Activated CD4-positive, alpha-beta memory T cell treated with anti-CD3 and anti-CD28 coated beads for 36 hours (primary cell): ENCODE results near the gene USP9X. TPM values are rescaled to one million over a fixed set of nuclear protein-coding genes. Genes with fewer than 3 reads are reported as not detected.

Experiments used
- CTCF ChIA-PET: fragments of 350-600 bp; sonication (Branson Sonifier 250); formaldehyde crosslinking; loops from one replicate; lab custom pipeline; 2021; ENCODE audit warnings: antibody characterized with exemption, inconsistent platforms; lab: Charles Lee
- POLR2A ChIA-PET: fragments of 350-600 bp; sonication (Branson Sonifier 250); formaldehyde crosslinking; loops from one replicate; lab custom pipeline; 2021; ENCODE audit warnings: antibody characterized with exemption; lab: Charles Lee
- DNase-seq: peaks from one replicate; pipeline ENCODE4 v3.0.0-alpha.2; 2020
- H3K27ac Mint-ChIP-seq: one replicate; pipeline ENCODE4 v1.8.0; 2021; ENCODE audit warnings: mixed read lengths
- H3K27me3 Mint-ChIP-seq: one replicate; pipeline ENCODE4 v1.8.0; 2021; ENCODE audit warnings: mixed read lengths
- H3K36me3 Mint-ChIP-seq: one replicate; pipeline ENCODE4 v1.8.0; 2021; ENCODE audit warnings: mixed read lengths
- H3K4me1 Mint-ChIP-seq: one replicate; pipeline ENCODE4 v1.8.0; 2021; ENCODE audit warnings: low read depth, mixed read lengths
- H3K4me3 Mint-ChIP-seq: one replicate; pipeline ENCODE4 v1.8.0; 2021; ENCODE audit warnings: mild to moderate bottlenecking, mixed read lengths
- H3K9me3 Mint-ChIP-seq: one replicate; pipeline ENCODE4 v1.8.0; 2021; ENCODE audit warnings: mixed read lengths
- intact Hi-C: fragments of 100-400 bp; cut with micrococcal nuclease; formaldehyde crosslinking; loops from one replicate; pipeline ENCODE4 v1.15.1; 2023
- total RNA-seq, 2 experiments: library from RNA; stranded (reverse); gene quantifications; one replicate each; pipeline ENCODE4 v1.2.3, GENCODE V29; 2021

USP9X gene, protein sequence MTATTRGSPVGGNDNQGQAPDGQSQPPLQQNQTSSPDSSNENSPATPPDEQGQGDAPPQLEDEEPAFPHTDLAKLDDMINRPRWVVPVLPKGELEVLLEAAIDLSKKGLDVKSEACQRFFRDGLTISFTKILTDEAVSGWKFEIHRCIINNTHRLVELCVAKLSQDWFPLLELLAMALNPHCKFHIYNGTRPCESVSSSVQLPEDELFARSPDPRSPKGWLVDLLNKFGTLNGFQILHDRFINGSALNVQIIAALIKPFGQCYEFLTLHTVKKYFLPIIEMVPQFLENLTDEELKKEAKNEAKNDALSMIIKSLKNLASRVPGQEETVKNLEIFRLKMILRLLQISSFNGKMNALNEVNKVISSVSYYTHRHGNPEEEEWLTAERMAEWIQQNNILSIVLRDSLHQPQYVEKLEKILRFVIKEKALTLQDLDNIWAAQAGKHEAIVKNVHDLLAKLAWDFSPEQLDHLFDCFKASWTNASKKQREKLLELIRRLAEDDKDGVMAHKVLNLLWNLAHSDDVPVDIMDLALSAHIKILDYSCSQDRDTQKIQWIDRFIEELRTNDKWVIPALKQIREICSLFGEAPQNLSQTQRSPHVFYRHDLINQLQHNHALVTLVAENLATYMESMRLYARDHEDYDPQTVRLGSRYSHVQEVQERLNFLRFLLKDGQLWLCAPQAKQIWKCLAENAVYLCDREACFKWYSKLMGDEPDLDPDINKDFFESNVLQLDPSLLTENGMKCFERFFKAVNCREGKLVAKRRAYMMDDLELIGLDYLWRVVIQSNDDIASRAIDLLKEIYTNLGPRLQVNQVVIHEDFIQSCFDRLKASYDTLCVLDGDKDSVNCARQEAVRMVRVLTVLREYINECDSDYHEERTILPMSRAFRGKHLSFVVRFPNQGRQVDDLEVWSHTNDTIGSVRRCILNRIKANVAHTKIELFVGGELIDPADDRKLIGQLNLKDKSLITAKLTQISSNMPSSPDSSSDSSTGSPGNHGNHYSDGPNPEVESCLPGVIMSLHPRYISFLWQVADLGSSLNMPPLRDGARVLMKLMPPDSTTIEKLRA (N-terminal part only)
- 10 to 100 TPM; 55.8 to 57.5 TPM for total RNA-seq

DNA sequence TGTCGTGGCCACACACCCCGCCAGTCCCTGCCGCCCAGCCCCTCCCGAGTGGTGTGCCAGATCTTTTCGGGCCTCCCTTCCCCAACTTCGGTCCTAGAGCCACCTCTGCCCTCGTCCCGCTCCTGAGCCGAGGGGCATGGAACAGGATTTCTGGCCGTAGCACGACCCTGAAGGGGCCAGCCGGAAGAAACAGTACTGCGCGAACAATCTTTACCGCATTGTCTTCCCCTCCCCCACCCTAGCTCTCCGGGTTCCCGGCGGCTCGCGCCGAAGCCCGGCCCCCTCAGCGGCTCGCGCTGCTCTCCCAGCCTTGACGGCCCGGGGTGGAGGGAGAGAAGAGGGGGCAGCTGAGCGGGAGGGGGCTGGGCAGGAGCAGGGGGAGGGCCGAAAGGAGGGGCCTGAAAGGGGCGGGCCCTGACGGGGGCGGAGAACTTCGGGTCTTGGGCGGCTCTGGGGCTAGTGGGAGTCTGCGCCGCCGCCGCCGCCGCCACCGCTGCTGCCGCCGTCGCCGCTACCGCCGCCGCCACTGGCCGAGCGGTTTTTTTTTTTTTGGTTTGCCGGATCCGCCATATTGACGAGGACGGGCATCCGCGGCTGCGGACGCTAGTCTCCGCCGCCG is at the start of gene USP9X:
Gene USP9X (plus strand): TSS at position 553 of the 619 bp plus-strand sequence. CDS start 38,184 bp downstream, outside the sequence.
- H3K4me3 Mint-ChIP-seq = peak within 1 kb of the TSS; percentile 80
- H3K9me3 Mint-ChIP-seq = no peaks in the 10 kb centered on the region
- intact Hi-C loops = loop anchor here (2.0 to 10.0 kb wide), 8 partner anchors 32 to 910 kb away; partner anchors contain the start of genes ATP6AP2, CXorf38 and MED14
- H3K36me3 Mint-ChIP-seq = peaks cover 6% of the 10 kb centered on the region
- peak; percentile 89 for DNase-seq
- peak within 1 kb of the TSS; percentile 100 for H3K27ac Mint-ChIP-seq
- peaks cover 22% of the 10 kb centered on the region for H3K4me1 Mint-ChIP-seq
- no peaks in the 10 kb centered on the region for H3K27me3 Mint-ChIP-seq
- ChIA-PET CTCF (interaction anchor here (1.3 to 3.4 kb wide), 2 partner anchors 31 to 207 kb away, joined by 3 to 23 read pairs; no protein-coding TSS in a partner anchor), POLR2A (interaction anchor here (0.7 to 2.8 kb wide), 9 partner anchors 15 to 438 kb away, joined by 4 to 13 read pairs (median 4); partner anchors contain the start of genes CXorf38 and DDX3X)

GRCh38 chrX:41035582-41035981 is 49.7 kb upstream of the USP9X start:
- Mint-ChIP-seq H3K27ac (no peak overlapping the region), H3K4me1 (no peaks in the 10 kb centered on the region), H3K4me3 (no peak overlapping the region), H3K36me3 (no peaks in the 10 kb centered on the region), H3K27me3 (no peaks in the 10 kb centered on the region), H3K9me3 (no peaks in the 10 kb centered on the region)
- intact Hi-C loops = no loop called here
- ChIA-PET POLR2A (no interaction called here), CTCF (no interaction called here)
- no peak for DNase-seq

DNA sequence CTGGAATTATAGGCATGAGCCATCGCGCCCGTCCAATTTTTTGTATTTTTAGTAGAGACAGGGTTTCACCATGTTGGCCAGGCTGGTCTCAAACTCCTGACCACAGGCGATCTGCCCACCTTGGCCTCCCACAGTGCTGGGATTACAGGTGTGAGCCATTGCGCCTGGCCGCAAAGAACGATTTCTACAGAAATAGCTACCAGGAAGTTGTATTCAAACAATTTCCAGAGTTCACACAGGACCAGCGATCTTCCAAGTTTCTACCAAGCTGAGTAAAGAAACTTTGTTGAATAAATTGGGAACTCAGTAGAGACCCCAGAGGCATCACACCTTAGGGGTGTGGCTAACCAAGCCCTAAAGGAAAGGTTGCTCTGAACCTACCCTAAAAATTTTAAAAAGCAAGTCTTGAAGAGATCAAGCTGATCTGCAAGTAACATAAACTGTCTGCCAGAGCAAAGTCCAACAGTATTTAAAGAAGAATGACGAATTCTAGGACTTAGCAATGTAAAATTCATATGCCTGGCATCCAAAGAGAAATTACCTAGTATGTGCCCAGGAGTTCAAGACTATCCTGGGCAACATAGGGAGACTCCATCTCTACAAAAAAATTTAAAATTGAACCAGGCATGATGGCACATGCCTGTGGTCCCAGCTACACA is 48.4 kb upstream of the USP9X start:
- no peaks in the 10 kb centered on the region for H3K36me3 Mint-ChIP-seq
- no peak for DNase-seq
- no peak overlapping the region for H3K4me3 Mint-ChIP-seq
- POLR2A ChIA-PET = no interaction called here
- intact Hi-C loops = no loop called here
- CTCF ChIA-PET = no interaction called here
- H3K27me3 Mint-ChIP-seq = no peaks in the 10 kb centered on the region
- no peaks in the 10 kb centered on the region for H3K9me3 Mint-ChIP-seq
- H3K27ac Mint-ChIP-seq = no peak overlapping the region
- H3K4me1 Mint-ChIP-seq = no peaks in the 10 kb centered on the region

GRCh38 chrX:41043196-41043595 is 42.0 kb upstream of the USP9X start:
- CTCF ChIA-PET = interaction anchor here (0.6 kb wide), 1 partner anchor 165 kb away, joined by 3 read pairs; no protein-coding TSS in a partner anchor

DNA sequence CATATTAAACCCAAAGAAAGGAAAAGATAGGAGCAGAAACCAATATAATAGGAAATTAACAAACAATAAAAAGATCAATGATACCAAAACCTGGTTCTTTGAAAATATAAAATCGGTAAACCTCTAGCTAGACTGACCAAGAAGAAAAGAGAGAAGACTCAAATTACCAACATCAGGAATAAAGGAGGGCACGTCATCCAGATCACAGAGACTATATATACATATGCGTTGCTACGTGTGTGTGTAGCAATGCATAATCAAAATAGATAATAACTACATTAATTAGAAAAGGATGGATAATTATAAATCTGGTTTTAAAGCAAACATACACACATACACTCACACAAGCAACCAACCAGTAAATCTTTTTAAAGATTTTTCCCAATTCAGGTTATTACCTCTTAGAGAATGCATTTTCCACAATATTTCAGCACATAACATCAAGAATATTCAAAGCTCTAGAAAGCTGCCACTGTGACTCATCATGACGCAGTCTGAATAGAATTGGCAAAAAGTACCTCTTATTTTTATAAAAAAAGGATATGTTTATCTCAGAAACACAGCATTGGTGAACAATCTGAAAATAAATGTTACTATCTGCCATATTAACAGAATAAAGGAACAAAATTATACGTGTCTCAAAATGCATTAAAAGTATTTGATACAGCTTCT is 41.4 kb upstream of the USP9X start:
- Mint-ChIP-seq H3K27ac (no peak overlapping the region), H3K4me1 (no peaks in the 10 kb centered on the region), H3K9me3 (no peaks in the 10 kb centered on the region), H3K27me3 (no peaks in the 10 kb centered on the region), H3K36me3 (no peaks in the 10 kb centered on the region), H3K4me3 (no peak overlapping the region)
- ChIA-PET POLR2A (no interaction called here), CTCF (no interaction called here)
- intact Hi-C loops = no loop called here
- no peak for DNase-seq

More at GRCh38 chrX:41043196-41043595, 42.0 kb upstream of the USP9X start:
- Mint-ChIP-seq H3K9me3 (no peaks in the 10 kb centered on the region), H3K27ac (no peak overlapping the region), H3K36me3 (no peaks in the 10 kb centered on the region), H3K4me3 (no peak overlapping the region), H3K4me1 (no peaks in the 10 kb centered on the region), H3K27me3 (no peaks in the 10 kb centered on the region)
- intact Hi-C loops = no loop called here
- DNase-seq = no peak
- POLR2A ChIA-PET = no interaction called here

DNA sequence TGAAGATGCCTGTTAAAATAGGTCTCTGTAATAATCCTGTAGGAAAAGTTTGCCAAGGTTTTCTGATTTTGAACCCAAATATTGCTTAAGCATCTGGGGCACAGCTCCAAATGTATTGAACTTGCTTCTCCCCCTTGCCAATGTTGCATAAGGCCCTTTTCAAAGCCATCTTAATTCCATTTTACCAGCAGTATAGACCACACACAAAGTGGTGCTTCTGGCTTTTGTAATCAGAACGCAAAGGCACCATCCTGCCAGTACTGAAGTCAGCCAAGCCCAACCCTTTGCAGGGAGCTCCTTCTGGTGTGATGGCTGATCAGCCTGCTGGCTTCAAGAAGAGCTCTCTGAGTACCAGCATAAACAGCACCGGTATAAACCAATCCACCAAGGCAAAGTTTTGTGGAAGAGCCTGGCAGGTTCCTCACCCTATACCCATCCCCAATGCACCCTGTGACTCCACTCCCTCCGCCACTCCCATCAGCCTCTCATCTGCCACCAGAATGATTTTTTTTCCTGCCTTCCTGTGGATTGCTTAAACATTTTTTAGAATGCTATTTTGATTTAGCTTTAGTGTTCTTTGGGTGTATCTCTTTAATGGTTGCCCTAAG is 39.2 kb upstream of the USP9X start:
- no peak overlapping the region for H3K4me3 Mint-ChIP-seq
- no peak overlapping the region for H3K27ac Mint-ChIP-seq
- POLR2A ChIA-PET = no interaction called here
- DNase-seq = no peak
- no peaks in the 10 kb centered on the region for H3K36me3 Mint-ChIP-seq
- no peaks in the 10 kb centered on the region for H3K27me3 Mint-ChIP-seq
- H3K9me3 Mint-ChIP-seq = no peaks in the 10 kb centered on the region
- CTCF ChIA-PET = interaction anchor here (1.4 kb wide), 1 partner anchor 69 kb away, joined by 3 read pairs; no protein-coding TSS in a partner anchor
- no peaks in the 10 kb centered on the region for H3K4me1 Mint-ChIP-seq
- intact Hi-C loops = no loop called here

DNA sequence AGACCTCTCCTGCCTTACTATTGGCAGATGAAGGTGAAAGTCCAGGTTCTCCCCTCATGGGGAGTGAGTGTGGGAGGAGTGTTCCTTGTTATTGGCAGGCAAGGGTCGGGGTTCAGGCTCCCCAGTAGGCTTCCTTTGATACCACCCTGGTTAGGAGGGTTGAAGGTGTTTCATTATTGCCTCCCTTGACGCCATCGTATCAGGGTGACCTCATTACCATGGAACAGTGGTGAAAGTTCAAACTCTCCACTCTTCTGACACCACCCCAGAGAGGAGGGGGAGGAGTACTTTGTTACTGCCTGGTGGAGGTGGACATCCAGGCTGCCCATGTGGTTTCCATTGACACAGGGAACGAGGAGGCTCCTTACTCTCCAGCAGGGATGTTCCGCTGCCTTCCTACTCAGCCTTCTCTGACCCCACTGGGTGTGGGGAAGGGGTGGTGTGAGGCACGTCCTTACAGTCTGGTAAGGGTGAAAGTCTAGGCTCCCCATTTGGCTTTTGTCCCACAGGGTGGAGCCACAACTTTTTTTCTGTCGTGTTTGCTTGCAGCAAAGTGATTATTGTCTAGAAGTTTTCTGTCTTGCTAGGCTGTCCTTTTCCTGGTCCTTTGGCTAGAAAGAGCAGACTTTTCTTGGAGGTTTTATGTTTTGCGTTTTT is 37.2 kb upstream of the USP9X start:
- intact Hi-C loops = no loop called here
- POLR2A ChIA-PET = no interaction called here
- Mint-ChIP-seq H3K36me3 (no peaks in the 10 kb centered on the region), H3K27ac (no peak overlapping the region), H3K4me3 (no peak overlapping the region), H3K4me1 (no peaks in the 10 kb centered on the region), H3K9me3 (no peaks in the 10 kb centered on the region), H3K27me3 (no peaks in the 10 kb centered on the region)
- CTCF ChIA-PET = no interaction called here
- no peak for DNase-seq

- Mint-ChIP-seq H3K36me3 (no peaks in the 10 kb centered on the region), H3K27ac (no peak overlapping the region), H3K27me3 (no peaks in the 10 kb centered on the region), H3K4me3 (no peak overlapping the region), H3K9me3 (no peaks in the 10 kb centered on the region), H3K4me1 (no peaks in the 10 kb centered on the region)
- DNase-seq = no peak
- POLR2A ChIA-PET = no interaction called here
- CTCF ChIA-PET = no interaction called here
- intact Hi-C loops = no loop called here
Observed at GRCh38 chrX:41050359-41050758, 34.9 kb upstream of the USP9X start.

- ChIA-PET POLR2A (no interaction called here), CTCF (no interaction called here)
- Mint-ChIP-seq H3K27ac (no peak overlapping the region), H3K4me1 (no peaks in the 10 kb centered on the region), H3K4me3 (no peak overlapping the region), H3K9me3 (no peaks in the 10 kb centered on the region), H3K27me3 (no peaks in the 10 kb centered on the region), H3K36me3 (no peaks in the 10 kb centered on the region)
- intact Hi-C loops = no loop called here
- no peak for DNase-seq
Observed at GRCh38 chrX:41051288-41051687, 34.0 kb upstream of the USP9X start.

GRCh38 chrX:41055740-41056139 is 29.5 kb upstream of the USP9X start:
- ChIA-PET POLR2A (no interaction called here), CTCF (no interaction called here)
- intact Hi-C loops = no loop called here
- H3K9me3 Mint-ChIP-seq = no peaks in the 10 kb centered on the region
- H3K4me1 Mint-ChIP-seq = no peaks in the 10 kb centered on the region
- no peak for DNase-seq
- no peaks in the 10 kb centered on the region for H3K27me3 Mint-ChIP-seq
- no peak overlapping the region for H3K27ac Mint-ChIP-seq
- no peaks in the 10 kb centered on the region for H3K36me3 Mint-ChIP-seq
- H3K4me3 Mint-ChIP-seq = no peak overlapping the region
